Measurements from ENCODE around the gene NCAPG2.

Gene NCAPG2

DNA sequence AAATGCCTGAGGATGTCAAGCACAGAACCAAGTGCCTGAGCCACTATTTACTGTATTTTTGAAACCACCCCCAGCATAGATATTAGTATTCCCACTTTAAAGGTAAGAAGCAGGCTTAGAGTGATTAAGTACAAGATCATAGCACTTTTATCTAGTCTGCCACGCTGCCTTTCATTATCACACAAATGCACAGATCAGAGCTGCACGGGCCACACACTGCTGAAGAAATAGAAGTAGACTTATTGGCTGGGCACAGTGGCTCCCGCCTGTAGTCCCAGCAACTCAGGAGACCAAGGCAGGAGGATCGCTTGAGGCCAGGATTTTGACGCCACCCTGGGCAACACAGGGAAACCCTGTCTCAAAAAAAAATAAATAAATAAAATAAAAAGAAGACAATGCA, 38.2 kb downstream of the NCAPG2 start:
- H3K27me3 ChIP-seq (ENCODE audit: low read depth, low read length) = no peaks in the 10 kb centered on the region
- H3K9me3 ChIP-seq (ENCODE audit: control insufficient read depth in 1 of 2, low read length in 2 of 2) = no peaks in the 10 kb centered on the region
- peaks cover 4 to 17% of the 10 kb centered on the region in 2 donors for H3K36me3 ChIP-seq (ENCODE audit: control insufficient read depth in 1 of 2, insufficient read depth in 2 of 2, low read length in 2 of 2)
- no peak overlapping the region for H3K27ac ChIP-seq (ENCODE audit: low read length)
- H3K4me1 ChIP-seq (ENCODE audit: control insufficient read depth in 1 of 2, insufficient read depth in 2 of 2, low read length in 2 of 2) = no peaks in the 10 kb centered on the region
- H3K4me3 ChIP-seq (ENCODE audit: low read depth in 1 of 2, low read length in 2 of 2) = no peak overlapping the region

DNA sequence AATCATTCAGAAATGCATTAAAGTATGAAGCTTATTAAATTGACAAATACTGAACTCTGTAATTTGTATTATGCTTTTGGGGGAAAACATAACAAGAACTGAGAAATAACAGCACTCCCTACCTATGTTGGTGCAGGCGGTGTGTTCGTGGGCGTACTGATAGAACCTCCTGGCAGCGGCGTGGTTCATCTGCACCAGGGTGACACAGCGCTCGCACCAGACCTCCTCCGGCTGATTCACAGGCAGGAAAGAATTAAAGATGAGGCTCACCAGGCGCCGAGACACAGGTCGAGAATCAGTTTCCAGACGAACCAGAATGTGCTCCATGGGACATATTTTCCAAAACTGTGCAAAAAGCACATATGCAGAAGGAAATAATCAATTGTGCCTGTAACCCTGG, 40.2 kb downstream of the NCAPG2 start:
- H3K27ac ChIP-seq (ENCODE audit: low read length) = no peak overlapping the region
- no peaks in the 10 kb centered on the region for H3K9me3 ChIP-seq (ENCODE audit: control insufficient read depth in 1 of 2, low read length in 2 of 2)
- H3K4me3 ChIP-seq (ENCODE audit: low read depth in 1 of 2, low read length in 2 of 2) = no peak overlapping the region
- H3K4me1 ChIP-seq (ENCODE audit: control insufficient read depth in 1 of 2, insufficient read depth in 2 of 2, low read length in 2 of 2) = no peaks in the 10 kb centered on the region
- peaks cover 4 to 17% of the 10 kb centered on the region in 2 donors for H3K36me3 ChIP-seq (ENCODE audit: control insufficient read depth in 1 of 2, insufficient read depth in 2 of 2, low read length in 2 of 2)
- no peaks in the 10 kb centered on the region for H3K27me3 ChIP-seq (ENCODE audit: low read depth, low read length)

DNA sequence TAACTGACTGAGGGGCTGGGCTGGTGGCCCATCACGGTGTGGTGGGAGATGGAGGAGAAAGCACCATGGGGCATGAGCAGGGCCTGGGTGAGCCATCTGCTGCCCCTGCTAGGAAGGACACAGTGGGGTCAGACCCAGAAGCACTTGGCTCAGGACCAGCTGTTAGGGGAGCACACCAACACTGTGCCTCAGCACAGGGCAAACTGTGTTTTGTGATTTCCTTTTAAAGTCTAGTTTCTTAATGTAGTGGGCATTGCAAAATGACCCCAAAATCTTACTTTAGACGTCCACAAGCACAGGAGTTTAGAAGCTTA, 41.2 kb downstream of the NCAPG2 start:
- H3K27ac ChIP-seq (ENCODE audit: low read length) = no peak overlapping the region
- H3K4me1 ChIP-seq (ENCODE audit: control insufficient read depth in 1 of 2, insufficient read depth in 2 of 2, low read length in 2 of 2) = no peaks in the 10 kb centered on the region
- H3K4me3 ChIP-seq (ENCODE audit: low read depth in 1 of 2, low read length in 2 of 2) = no peak overlapping the region
- peaks cover 4 to 17% of the 10 kb centered on the region in 2 donors for H3K36me3 ChIP-seq (ENCODE audit: control insufficient read depth in 1 of 2, insufficient read depth in 2 of 2, low read length in 2 of 2)
- H3K9me3 ChIP-seq (ENCODE audit: control insufficient read depth in 1 of 2, low read length in 2 of 2) = no peaks in the 10 kb centered on the region
- no peaks in the 10 kb centered on the region for H3K27me3 ChIP-seq (ENCODE audit: low read depth, low read length)

DNA sequence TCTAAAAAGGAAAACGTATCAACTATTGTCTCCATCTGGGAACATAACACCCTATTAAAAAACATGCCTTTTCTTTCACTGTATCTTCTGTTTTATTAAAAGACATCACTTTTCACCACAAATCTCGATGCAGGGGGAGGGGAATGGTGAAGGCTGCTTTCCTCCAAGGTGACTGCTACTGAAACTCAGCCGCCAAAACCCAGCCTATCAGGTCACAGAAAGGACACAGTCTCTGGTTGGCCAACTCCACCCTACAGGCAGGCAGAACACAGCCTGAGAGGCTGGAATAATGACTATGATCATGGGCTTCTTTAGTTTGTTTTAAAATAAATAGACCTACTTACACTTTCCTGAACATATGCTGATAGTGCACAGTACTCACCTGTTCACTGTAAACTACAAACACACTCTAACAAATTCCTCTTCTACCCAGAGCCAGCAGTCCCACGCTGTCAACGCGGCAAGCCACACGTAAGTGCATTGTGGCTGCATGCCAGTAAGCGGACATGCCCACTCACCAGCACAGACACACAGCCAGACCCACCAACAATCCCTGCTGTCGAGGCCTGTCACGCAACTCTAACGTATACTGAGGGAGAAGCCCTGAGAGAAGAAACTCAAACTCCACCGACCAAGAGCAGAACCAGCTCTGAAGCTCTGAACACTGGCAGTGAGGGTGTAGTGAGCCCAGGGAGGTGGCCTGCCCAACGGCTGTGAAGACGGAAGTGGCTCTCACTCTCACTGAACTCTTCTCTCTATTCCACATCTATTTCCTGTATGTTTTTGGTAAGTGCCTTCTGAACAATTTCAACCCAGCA, 41.8 kb downstream of the NCAPG2 start:
- Histone ChIP-seq H3K27me3 (ENCODE audit: low read depth, low read length) (no peaks in the 10 kb centered on the region), H3K9me3 (ENCODE audit: control insufficient read depth in 1 of 2, low read length in 2 of 2) (no peaks in the 10 kb centered on the region), H3K4me1 (ENCODE audit: control insufficient read depth in 1 of 2, insufficient read depth in 2 of 2, low read length in 2 of 2) (no peaks in the 10 kb centered on the region), H3K36me3 (ENCODE audit: control insufficient read depth in 1 of 2, insufficient read depth in 2 of 2, low read length in 2 of 2) (peaks cover 4 to 17% of the 10 kb centered on the region in 2 donors), H3K27ac (ENCODE audit: low read length) (no peak overlapping the region), H3K4me3 (ENCODE audit: low read depth in 1 of 2, low read length in 2 of 2) (no peak overlapping the region)

DNA sequence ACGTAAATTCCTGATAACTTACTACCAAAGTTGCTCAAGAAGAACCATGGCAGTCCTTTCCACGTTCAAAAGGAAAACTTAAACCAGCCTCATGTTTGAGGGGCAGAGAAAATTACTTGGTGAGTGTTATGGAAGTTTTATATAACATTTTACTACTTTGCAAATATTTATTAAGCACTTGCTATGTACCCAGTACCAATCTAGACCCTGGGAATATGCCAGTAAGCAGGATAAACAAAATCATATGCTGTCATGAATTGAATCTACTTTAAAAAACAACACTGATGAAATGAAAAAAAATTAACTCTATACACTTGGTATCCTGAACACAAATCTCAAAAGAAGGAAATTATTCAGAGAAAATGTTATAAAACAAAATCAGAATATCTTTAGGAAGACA, 46.1 kb downstream of the NCAPG2 start:
- Histone ChIP-seq H3K36me3 (ENCODE audit: control insufficient read depth in 1 of 2, insufficient read depth in 2 of 2, low read length in 2 of 2) (peaks cover 20 to 28% of the 10 kb centered on the region in 2 donors), H3K9me3 (ENCODE audit: control insufficient read depth in 1 of 2, low read length in 2 of 2) (no peaks in the 10 kb centered on the region), H3K27ac (ENCODE audit: low read length) (no peak overlapping the region), H3K27me3 (ENCODE audit: low read depth, low read length) (no peaks in the 10 kb centered on the region), H3K4me1 (ENCODE audit: control insufficient read depth in 1 of 2, insufficient read depth in 2 of 2, low read length in 2 of 2) (no peaks in the 10 kb centered on the region), H3K4me3 (ENCODE audit: low read depth in 1 of 2, low read length in 2 of 2) (no peak overlapping the region)

DNA sequence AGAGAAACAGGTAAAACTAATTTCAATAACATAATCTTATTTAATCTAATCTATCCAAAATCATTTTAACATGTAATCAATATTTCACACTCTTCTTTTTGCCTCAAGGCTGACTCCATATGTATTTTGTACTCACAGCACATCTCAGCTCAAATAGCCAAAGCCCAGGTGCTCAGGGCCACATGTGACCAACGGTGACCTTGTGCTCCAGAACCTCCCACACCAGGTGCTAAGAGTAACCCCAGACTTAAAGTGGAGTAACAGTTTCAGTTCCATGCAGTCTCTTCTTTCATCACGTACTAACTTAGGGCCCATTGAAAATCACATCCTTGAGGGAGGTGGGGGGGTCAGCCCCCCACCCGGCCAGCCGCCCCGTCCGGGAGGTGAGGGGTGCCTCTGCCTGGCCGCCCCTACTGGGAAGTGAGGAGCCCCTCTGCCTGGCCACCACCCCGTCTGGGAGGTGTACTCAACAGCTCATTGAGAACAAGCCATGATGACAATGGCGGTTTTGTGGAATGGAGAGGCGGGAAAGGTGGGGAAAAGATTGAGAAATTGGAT, 47.3 kb downstream of the NCAPG2 start:
- Histone ChIP-seq H3K36me3 (ENCODE audit: control insufficient read depth in 1 of 2, insufficient read depth in 2 of 2, low read length in 2 of 2) (peaks cover 18 to 20% of the 10 kb centered on the region in 2 donors), H3K27ac (ENCODE audit: low read length) (no peak overlapping the region), H3K4me1 (ENCODE audit: control insufficient read depth in 1 of 2, insufficient read depth in 2 of 2, low read length in 2 of 2) (no peaks in the 10 kb centered on the region), H3K4me3 (ENCODE audit: low read depth in 1 of 2, low read length in 2 of 2) (no peak overlapping the region), H3K9me3 (ENCODE audit: control insufficient read depth in 1 of 2, low read length in 2 of 2) (no peaks in the 10 kb centered on the region), H3K27me3 (ENCODE audit: low read depth, low read length) (no peaks in the 10 kb centered on the region)

DNA sequence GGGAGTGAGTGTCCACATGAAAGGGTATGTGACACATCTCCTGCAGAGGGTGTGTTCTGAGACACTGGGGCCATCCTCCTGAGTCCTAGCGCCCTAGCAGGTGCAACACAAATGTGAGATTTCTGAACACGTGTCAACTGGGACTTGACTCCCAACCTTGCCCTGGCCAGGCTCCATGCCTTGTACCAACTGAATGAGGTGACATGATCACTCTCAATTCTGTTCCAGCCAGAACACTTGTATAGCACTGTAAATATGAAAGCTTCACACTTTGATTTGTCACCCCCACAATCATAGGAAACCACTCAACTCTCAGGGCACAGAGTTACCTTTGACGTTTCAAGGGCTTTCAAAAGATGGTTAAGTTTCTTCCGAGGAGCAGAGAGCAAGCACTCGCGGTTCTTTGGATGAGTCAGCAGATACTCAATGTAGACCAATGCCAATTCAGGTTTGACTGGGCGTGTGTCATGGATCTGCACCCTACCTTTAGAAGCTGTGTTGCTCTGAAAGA, 48.6 kb downstream of the NCAPG2 start:
- peaks cover 16 to 18% of the 10 kb centered on the region in 2 donors for H3K36me3 ChIP-seq (ENCODE audit: control insufficient read depth in 1 of 2, insufficient read depth in 2 of 2, low read length in 2 of 2)
- H3K4me3 ChIP-seq (ENCODE audit: low read depth in 1 of 2, low read length in 2 of 2) = no peak overlapping the region
- H3K4me1 ChIP-seq (ENCODE audit: control insufficient read depth in 1 of 2, insufficient read depth in 2 of 2, low read length in 2 of 2) = no peaks in the 10 kb centered on the region
- no peaks in the 10 kb centered on the region for H3K9me3 ChIP-seq (ENCODE audit: control insufficient read depth in 1 of 2, low read length in 2 of 2)
- H3K27me3 ChIP-seq (ENCODE audit: low read depth, low read length) = no peaks in the 10 kb centered on the region
- no peak overlapping the region for H3K27ac ChIP-seq (ENCODE audit: low read length)

DNA sequence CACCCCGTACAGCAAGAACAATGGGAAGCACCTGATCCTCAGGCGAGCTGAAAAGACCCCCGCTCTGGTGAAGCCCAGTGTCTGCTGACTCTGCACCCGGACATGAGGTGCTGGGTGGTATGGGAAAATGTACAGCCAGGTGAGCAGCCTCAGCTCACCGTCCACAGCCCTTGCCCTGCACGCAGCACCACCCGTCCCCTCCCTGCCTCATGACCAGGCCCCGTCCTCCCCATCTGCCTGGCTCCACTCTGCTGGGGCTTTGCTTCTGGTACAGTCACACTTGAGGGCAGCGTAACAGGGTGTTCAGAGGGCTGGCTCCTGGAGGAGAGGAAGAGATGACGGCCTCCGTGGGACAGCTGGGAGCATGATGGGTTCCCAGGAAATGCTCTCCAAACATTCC, 49.1 kb downstream of the NCAPG2 start:
- Histone ChIP-seq H3K4me3 (ENCODE audit: low read depth in 1 of 2, low read length in 2 of 2) (no peak overlapping the region), H3K9me3 (ENCODE audit: control insufficient read depth in 1 of 2, low read length in 2 of 2) (no peaks in the 10 kb centered on the region), H3K27ac (ENCODE audit: low read length) (no peak overlapping the region), H3K36me3 (ENCODE audit: control insufficient read depth in 1 of 2, insufficient read depth in 2 of 2, low read length in 2 of 2) (peaks cover 16 to 18% of the 10 kb centered on the region in 2 donors), H3K27me3 (ENCODE audit: low read depth, low read length) (no peaks in the 10 kb centered on the region), H3K4me1 (ENCODE audit: control insufficient read depth in 1 of 2, insufficient read depth in 2 of 2, low read length in 2 of 2) (no peaks in the 10 kb centered on the region)

DNA sequence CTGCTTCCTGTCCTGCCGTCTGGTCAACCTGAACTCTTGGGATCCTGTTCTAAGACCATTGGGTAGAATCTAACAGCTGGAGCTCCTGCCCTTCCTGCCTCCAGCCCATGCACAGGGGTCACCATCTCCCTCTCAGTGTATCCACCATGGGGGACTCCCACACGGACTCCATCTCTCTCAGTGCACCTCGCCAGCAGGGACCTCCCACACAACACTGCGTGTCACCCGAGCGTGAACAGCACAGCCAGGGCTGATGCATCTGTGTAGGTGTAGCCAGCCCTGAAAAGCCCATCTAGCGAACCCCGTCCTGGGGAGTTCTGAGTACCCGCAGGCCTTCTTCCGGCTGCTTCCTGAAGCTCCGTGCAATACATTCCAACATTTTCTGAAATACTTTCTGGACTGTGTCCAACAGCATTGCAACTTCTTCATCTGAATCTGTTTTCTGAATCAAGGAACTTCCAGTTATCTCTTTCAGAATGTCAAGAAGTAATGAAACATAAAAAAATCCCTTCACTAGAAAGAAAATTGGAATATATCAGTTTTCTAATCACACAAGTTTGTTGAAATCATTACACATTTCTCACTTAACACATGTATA, 52.5 kb downstream of the NCAPG2 start:
- no peaks in the 10 kb centered on the region for H3K9me3 ChIP-seq (ENCODE audit: control insufficient read depth in 1 of 2, low read length in 2 of 2)
- no peak overlapping the region for H3K27ac ChIP-seq (ENCODE audit: low read length)
- H3K4me1 ChIP-seq (ENCODE audit: control insufficient read depth in 1 of 2, insufficient read depth in 2 of 2, low read length in 2 of 2) = no peaks in the 10 kb centered on the region
- H3K36me3 ChIP-seq (ENCODE audit: control insufficient read depth in 1 of 2, insufficient read depth in 2 of 2, low read length in 2 of 2) = peaks cover 16 to 18% of the 10 kb centered on the region in 2 donors
- no peaks in the 10 kb centered on the region for H3K27me3 ChIP-seq (ENCODE audit: low read depth, low read length)
- no peak overlapping the region for H3K4me3 ChIP-seq (ENCODE audit: low read depth in 1 of 2, low read length in 2 of 2)

DNA sequence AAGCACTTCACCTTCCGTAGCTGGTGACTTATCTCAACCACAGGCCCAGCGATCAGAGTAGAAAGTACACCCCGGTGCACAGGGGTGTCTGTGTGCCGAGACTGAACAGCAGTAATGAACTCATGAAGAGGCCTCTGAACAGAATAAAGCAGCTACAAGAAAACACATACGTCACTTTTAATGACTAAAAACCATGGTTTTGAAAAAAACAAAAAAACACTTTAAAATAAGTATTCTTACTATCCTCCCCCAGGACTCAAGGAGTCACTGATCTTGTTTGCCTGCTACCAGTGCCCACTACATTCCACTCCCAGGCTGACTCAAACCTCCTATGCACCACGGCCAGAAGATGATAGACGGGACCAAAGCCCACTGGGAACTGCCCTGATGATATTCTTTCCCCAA, 53.8 kb downstream of the NCAPG2 start:
- Histone ChIP-seq H3K27ac (ENCODE audit: low read length) (no peak overlapping the region), H3K9me3 (ENCODE audit: control insufficient read depth in 1 of 2, low read length in 2 of 2) (no peaks in the 10 kb centered on the region), H3K4me3 (ENCODE audit: low read depth in 1 of 2, low read length in 2 of 2) (no peak overlapping the region), H3K4me1 (ENCODE audit: control insufficient read depth in 1 of 2, insufficient read depth in 2 of 2, low read length in 2 of 2) (no peaks in the 10 kb centered on the region), H3K27me3 (ENCODE audit: low read depth, low read length) (no peaks in the 10 kb centered on the region), H3K36me3 (ENCODE audit: control insufficient read depth in 1 of 2, insufficient read depth in 2 of 2, low read length in 2 of 2) (peaks cover 9 to 10% of the 10 kb centered on the region in 2 donors)

DNA sequence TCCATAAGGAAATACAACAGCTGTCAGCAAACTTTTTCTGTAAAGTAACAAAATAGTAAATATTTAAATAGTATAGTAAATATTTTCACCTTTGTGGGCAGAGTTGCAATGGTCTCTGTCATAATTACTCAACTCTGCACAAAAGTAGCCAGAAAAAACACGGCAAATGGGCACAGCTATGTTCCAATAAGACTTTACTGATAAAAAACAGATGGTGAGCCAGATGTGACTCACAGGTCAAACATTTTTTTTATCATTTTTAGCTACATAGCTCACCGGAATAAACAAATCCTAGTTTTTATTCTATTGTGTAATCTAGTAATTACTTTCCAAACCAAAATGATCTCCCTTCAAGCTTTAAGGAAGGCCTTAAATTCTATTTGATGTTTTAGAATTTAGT, 55.3 kb downstream of the NCAPG2 start:
- Histone ChIP-seq H3K9me3 (ENCODE audit: control insufficient read depth in 1 of 2, low read length in 2 of 2) (no peaks in the 10 kb centered on the region), H3K27me3 (ENCODE audit: low read depth, low read length) (no peaks in the 10 kb centered on the region), H3K4me3 (ENCODE audit: low read depth in 1 of 2, low read length in 2 of 2) (no peak overlapping the region), H3K36me3 (ENCODE audit: control insufficient read depth in 1 of 2, insufficient read depth in 2 of 2, low read length in 2 of 2) (peaks cover 3 to 6% of the 10 kb centered on the region in 2 donors), H3K4me1 (ENCODE audit: control insufficient read depth in 1 of 2, insufficient read depth in 2 of 2, low read length in 2 of 2) (no peaks in the 10 kb centered on the region), H3K27ac (ENCODE audit: low read length) (no peak overlapping the region)

All from muscle layer of duodenum (tissue), 2 donors.